Neural progenitor cell (in vitro differentiated cells): ENCODE results near the gene ATP2B3. TPM values are rescaled to one million over a fixed set of nuclear protein-coding genes. Genes with fewer than 3 reads are reported as not detected.

Experiments used
- DNase-seq: peaks from one replicate; pipeline ENCODE4 v3.0.0-alpha.2; 2016; ENCODE audit warnings: low spot score
- H2AFZ ChIP-seq: fragments of 200-600 bp; sonication (generic); replicated peaks from 2 replicates; pipeline ENCODE4 v1.6.1; 2016; ENCODE audit warnings: antibody characterized with exemption
- H3F3A ChIP-seq: fragments of 200-600 bp; sonication (generic); 2 replicates; pipeline ENCODE4 v1.6.1; 2016; ENCODE audit warnings: antibody characterized with exemption, low read depth
- H3K27ac ChIP-seq: fragments of 200-600 bp; sonication (generic); 2 replicates; pipeline ENCODE4 v1.5.1; 2016; ENCODE audit warnings: mild to moderate bottlenecking
- H3K27me3 ChIP-seq: fragments of 200-600 bp; sonication (generic); 2 replicates; pipeline ENCODE4 v1.6.1; 2016; ENCODE audit warnings: mild to moderate bottlenecking, moderate library complexity
- H3K36me3 ChIP-seq: fragments of 200-600 bp; sonication (generic); 2 replicates; pipeline ENCODE4 v1.5.1; 2016
- H3K4me1 ChIP-seq: fragments of 200-600 bp; sonication (generic); 2 replicates; pipeline ENCODE4 v1.6.1; 2016; ENCODE audit warnings: mixed run types
- H3K4me2 ChIP-seq: fragments of 200-600 bp; sonication (generic); 2 replicates; pipeline ENCODE4 v1.6.1; 2016
- H3K4me3 ChIP-seq: fragments of 200-600 bp; sonication (generic); 2 replicates; pipeline ENCODE4 v1.5.1; 2016
- H3K79me2 ChIP-seq: fragments of 200-600 bp; sonication (generic); 2 replicates; pipeline ENCODE4 v1.6.1; 2016; ENCODE audit warnings: low read depth
- H3K9ac ChIP-seq: fragments of 200-600 bp; sonication (generic); 2 replicates; pipeline ENCODE4 v1.6.1; 2016
- H3K9me3 ChIP-seq: fragments of 200-600 bp; sonication (generic); 2 replicates; pipeline ENCODE4 v1.5.1; 2016; ENCODE audit warnings: low read depth
- H4K20me1 ChIP-seq: fragments of 200-600 bp; sonication (generic); 2 replicates; pipeline ENCODE4 v1.6.1; 2016; ENCODE audit warnings: low read depth
- H3K27ac Mint-ChIP-seq: 3 replicates; pipeline ENCODE4 v1.8.0; 2021; ENCODE audit warnings: mixed read lengths
- H3K27me3 Mint-ChIP-seq: 2 replicates; pipeline ENCODE4 v1.8.0; 2022; ENCODE audit warnings: low read depth, mild to moderate bottlenecking, inconsistent platforms, moderate library complexity, mixed read lengths; ENCODE audit not compliant: insufficient read depth
- H3K36me3 Mint-ChIP-seq: 3 replicates; pipeline ENCODE4 v1.8.0; 2021; ENCODE audit warnings: mixed read lengths
- H3K4me1 Mint-ChIP-seq: 3 replicates; pipeline ENCODE4 v1.8.0; 2021; ENCODE audit warnings: mixed read lengths
- H3K4me3 Mint-ChIP-seq: 3 replicates; pipeline ENCODE4 v1.8.0; 2021; ENCODE audit warnings: mild to moderate bottlenecking, moderate library complexity, mixed read lengths
- H3K9me3 Mint-ChIP-seq: 3 replicates; pipeline ENCODE4 v1.8.0; 2020; ENCODE audit warnings: mixed read lengths
- EZH2 ChIP-seq: fragments of 200-600 bp; sonication (generic); IDR thresholded peaks from 2 replicates; pipeline ENCODE4 v1.6.1; 2017; ENCODE audit warnings: antibody characterized with exemption, mild to moderate bottlenecking, moderate library complexity
- EZH2phosphoT487 ChIP-seq: fragments of 200-600 bp; sonication (generic); IDR thresholded peaks from 2 replicates; pipeline ENCODE4 v1.6.1; 2017; ENCODE audit warnings: antibody characterized with exemption
- total RNA-seq: library from RNA; depleted of rRNA; stranded (reverse); fragments of >200 nt; gene quantifications from 2 replicates; pipeline ENCODE4 v1.2.3, GENCODE V29; 2015; ENCODE audit warnings: low replicate concordance
- TF ChIP-seq, protein P1 (sequence below): fragments of 200-600 bp; sonication (generic); IDR thresholded peaks from 2 replicates; pipeline ENCODE4 v1.5.1; 2017; ENCODE audit warnings: antibody characterized with exemption, mild to moderate bottlenecking

Gene ATP2B3
- total RNA-seq, 1 donor from 2014 or later: not detected

GRCh38 chrX:153592091-153592833 is 74.8 kb downstream of the ATP2B3 start:
- Mint-ChIP-seq H3K36me3 (peaks cover 10% of the 10 kb centered on the region), H3K4me3 (no peak overlapping the region), H3K4me1 (no peaks in the 10 kb centered on the region), H3K9me3 (peaks cover 39% of the 10 kb centered on the region), H3K27ac (no peak overlapping the region), H3K27me3 (peaks cover 9% of the 10 kb centered on the region)
- Histone ChIP-seq H3K9me3 (no peaks in the 10 kb centered on the region), H3F3A (no peaks in the 10 kb centered on the region), H3K4me3 (no peak overlapping the region), H2AFZ (no peak overlapping the region), H3K79me2 (peaks cover 8% of the 10 kb centered on the region), H3K4me1 (no peaks in the 10 kb centered on the region), H3K27me3 (no peaks in the 10 kb centered on the region), H4K20me1 (no peaks in the 10 kb centered on the region), H3K36me3 (no peaks in the 10 kb centered on the region), H3K4me2 (no peak overlapping the region), H3K27ac (no peak overlapping the region), H3K9ac (no peak overlapping the region)
- TF ChIP-seq EZH2phosphoT487: no peak
- no peak for DNase-seq

GRCh38 chrX:153592966-153593688 is 75.7 kb downstream of the ATP2B3 start:
- Mint-ChIP-seq H3K27ac (no peak overlapping the region), H3K27me3 (peaks cover 7% of the 10 kb centered on the region), H3K9me3 (peaks cover 45% of the 10 kb centered on the region), H3K4me3 (no peak overlapping the region), H3K36me3 (peaks cover 10% of the 10 kb centered on the region), H3K4me1 (peaks cover 4% of the 10 kb centered on the region)
- Histone ChIP-seq H3K4me2 (no peak overlapping the region), H3K36me3 (no peaks in the 10 kb centered on the region), H3K4me1 (no peaks in the 10 kb centered on the region), H4K20me1 (peaks cover 5% of the 10 kb centered on the region), H3K27ac (no peak overlapping the region), H2AFZ (no peak overlapping the region), H3K79me2 (peaks cover 17% of the 10 kb centered on the region), H3K9me3 (no peaks in the 10 kb centered on the region), H3K4me3 (no peak overlapping the region), H3K27me3 (no peaks in the 10 kb centered on the region), H3F3A (no peaks in the 10 kb centered on the region), H3K9ac (no peak overlapping the region)
- no peak for TF ChIP-seq EZH2phosphoT487
- TF ChIP-seq EZH2: no peak
- TF ChIP-seq, protein P1, sequence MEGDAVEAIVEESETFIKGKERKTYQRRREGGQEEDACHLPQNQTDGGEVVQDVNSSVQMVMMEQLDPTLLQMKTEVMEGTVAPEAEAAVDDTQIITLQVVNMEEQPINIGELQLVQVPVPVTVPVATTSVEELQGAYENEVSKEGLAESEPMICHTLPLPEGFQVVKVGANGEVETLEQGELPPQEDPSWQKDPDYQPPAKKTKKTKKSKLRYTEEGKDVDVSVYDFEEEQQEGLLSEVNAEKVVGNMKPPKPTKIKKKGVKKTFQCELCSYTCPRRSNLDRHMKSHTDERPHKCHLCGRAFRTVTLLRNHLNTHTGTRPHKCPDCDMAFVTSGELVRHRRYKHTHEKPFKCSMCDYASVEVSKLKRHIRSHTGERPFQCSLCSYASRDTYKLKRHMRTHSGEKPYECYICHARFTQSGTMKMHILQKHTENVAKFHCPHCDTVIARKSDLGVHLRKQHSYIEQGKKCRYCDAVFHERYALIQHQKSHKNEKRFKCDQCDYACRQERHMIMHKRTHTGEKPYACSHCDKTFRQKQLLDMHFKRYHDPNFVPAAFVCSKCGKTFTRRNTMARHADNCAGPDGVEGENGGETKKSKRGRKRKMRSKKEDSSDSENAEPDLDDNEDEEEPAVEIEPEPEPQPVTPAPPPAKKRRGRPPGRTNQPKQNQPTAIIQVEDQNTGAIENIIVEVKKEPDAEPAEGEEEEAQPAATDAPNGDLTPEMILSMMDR: no peak
- no peak for DNase-seq

DNA sequence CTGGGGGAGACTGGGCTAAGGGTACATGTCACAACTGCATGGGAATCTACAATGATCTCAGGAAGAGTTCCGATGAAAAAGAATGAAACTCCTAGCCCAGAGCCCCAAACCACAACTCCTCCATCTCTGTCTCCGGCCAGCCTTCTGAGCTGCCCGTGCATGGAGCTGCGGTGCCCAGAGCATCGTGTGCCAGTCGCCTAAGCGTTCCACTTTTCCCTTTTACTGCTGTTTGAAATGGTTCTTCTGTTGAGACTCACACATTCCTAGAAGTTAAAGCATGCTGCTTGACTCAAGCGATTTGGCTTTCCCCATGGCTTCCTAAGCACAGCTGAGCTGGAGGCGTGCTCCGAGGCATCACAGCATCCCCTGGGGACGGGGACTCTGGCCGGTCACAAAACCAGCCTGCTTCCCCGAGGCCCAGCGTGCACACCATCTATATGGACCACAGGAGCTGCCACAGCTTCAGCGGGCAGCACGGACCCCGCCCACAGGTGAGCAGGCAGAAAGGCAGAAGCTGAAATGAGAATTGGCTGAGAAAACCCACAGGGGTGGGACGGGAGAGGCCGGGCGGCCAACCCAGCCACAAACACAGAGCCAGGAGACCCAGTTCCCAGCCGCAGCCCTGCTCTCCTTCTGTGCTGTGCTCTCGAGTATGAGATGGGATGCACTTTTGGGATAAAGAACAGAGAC is 76.5 kb downstream of the ATP2B3 start:
- H3K27me3 ChIP-seq: no peaks in the 10 kb centered on the region
- Mint-ChIP-seq H3K27ac (no peak overlapping the region), H3K4me3 (no peak overlapping the region), H3K27me3 (peaks cover 4% of the 10 kb centered on the region), H3K9me3 (peaks cover 44% of the 10 kb centered on the region), H3K36me3 (peaks cover 7% of the 10 kb centered on the region), H3K4me1 (peaks cover 7% of the 10 kb centered on the region)
- H4K20me1 ChIP-seq: peaks cover 5% of the 10 kb centered on the region
- H3K4me2 ChIP-seq: no peak overlapping the region
- H3K79me2 ChIP-seq: peaks cover 20% of the 10 kb centered on the region
- no peak for DNase-seq
- H3K27ac ChIP-seq: no peak overlapping the region
- no peak overlapping the region for H3K9ac ChIP-seq
- TF ChIP-seq, protein P1: no peak
- TF ChIP-seq EZH2 (no peak), EZH2phosphoT487 (no peak)
- H2AFZ ChIP-seq: no peak overlapping the region
- no peaks in the 10 kb centered on the region for H3F3A ChIP-seq
- H3K9me3 ChIP-seq: no peaks in the 10 kb centered on the region
- no peaks in the 10 kb centered on the region for H3K4me1 ChIP-seq
- no peaks in the 10 kb centered on the region for H3K36me3 ChIP-seq
- H3K4me3 ChIP-seq: no peak overlapping the region
